Ramos (cell line): Measurements from ENCODE around the gene ENTPD2.
"Not testable (repeated sequence)": the region's sequence is repeated elsewhere in the genome, so short reads cannot be mapped to it uniquely, and the experiment has no call there.

Experiments used
- in situ Hi-C: fragments of 300-500 bp; cut with MboI; formaldehyde crosslinking; loops from one replicate; pipeline ENCODE4 v1.14.3; 2022; ENCODE audit warnings: low sequenced_read_pairs; ENCODE audit not compliant: unreplicated experiment

ENTPD2 gene

GRCh38 chr9:137009938-137010732, 43.7 kb downstream of the ENTPD2 start:
- in situ Hi-C loops = no loop called here

- in situ Hi-C loops = no loop called here
Observed at GRCh38 chr9:137009217-137009616, 44.6 kb downstream of the ENTPD2 start.

GRCh38 chr9:137008312-137008711, 45.5 kb downstream of the ENTPD2 start:
- in situ Hi-C loops = no loop called here

DNA sequence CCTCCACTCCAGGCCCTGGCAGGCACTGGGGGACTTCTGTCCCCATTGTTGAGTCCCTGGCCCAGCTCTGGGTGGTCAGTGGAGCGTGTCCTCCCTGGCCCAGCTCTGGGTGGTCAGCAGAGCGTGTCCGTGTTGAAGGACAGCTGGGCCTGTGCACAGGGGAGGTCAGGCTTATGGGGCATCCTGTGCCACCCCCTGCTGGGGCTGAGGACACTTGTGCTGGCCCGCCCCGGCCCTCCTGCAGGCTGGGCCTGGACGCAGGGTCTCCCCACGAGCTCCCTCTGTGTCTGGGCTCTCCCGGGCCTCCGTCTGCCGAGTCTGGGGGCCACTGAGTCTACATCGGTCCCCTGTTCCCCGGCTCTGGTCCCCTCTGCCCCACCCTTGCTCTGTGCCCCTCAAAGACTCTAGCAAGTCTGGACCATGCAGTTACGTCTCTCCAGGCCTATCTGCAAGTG, 46.0 kb downstream of the ENTPD2 start:
- in situ Hi-C loops = no loop called here

DNA sequence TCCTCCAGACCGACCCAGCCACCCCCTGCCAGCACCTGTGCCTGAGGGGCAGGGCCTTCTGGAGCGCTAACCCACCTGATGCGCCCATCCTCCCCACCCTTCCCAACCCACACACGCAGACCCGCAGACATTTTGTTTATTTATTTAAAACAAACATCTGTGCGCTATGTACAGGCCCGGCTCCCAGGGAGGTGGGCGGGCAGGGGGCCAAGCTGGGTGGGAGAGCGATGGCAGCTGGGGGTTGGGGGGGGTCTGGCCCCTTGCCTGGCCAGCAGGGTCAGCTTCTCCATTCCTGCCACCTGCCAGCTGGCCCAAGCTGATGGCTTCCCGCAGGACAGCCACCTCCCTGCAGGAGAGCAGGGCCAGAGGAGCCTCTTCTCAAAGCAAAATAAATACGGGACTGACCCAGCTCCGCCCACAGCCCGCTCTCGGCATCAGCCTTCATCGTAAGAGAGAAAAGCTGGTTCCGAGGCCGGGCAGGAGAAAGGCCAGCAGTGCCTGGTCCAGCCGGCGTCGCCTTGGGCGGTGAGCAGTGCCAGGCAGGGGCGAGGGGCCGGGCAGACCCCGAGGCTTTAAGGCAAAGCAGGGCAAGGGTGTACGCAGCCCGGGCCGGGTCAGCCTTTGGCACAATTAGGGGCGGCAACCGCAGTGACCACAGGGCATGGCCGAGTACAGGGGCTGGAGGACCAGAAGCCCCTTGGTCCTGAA, 46.6 kb downstream of the ENTPD2 start:
- in situ Hi-C loops = no loop called here

- in situ Hi-C loops = no loop called here
Observed at GRCh38 chr9:137006116-137007003, 47.5 kb downstream of the ENTPD2 start.

DNA sequence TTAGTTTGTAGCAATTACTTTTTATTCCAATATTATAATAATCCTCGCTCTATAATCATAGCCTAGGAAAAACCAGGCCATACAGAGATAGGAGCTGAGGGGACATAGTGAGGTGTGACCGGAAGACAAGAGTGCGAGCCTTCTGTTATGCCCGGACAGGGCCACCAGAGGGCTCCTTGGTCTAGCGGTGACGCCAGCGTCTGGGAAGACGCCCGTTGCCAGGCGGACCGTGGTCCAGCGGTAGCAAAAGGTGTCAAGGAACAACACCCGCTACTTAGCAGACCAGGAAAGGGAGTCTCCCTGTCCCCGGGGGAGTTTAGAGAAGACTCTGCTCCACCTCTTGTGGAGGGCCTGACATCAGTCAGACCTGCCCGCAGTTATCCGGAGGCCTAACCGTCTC, 49.6 kb downstream of the ENTPD2 start:
- in situ Hi-C loops = not testable (repeated sequence)

GRCh38 chr9:137002646-137003041, 51.2 kb downstream of the ENTPD2 start:
- in situ Hi-C loops = no loop called here

DNA sequence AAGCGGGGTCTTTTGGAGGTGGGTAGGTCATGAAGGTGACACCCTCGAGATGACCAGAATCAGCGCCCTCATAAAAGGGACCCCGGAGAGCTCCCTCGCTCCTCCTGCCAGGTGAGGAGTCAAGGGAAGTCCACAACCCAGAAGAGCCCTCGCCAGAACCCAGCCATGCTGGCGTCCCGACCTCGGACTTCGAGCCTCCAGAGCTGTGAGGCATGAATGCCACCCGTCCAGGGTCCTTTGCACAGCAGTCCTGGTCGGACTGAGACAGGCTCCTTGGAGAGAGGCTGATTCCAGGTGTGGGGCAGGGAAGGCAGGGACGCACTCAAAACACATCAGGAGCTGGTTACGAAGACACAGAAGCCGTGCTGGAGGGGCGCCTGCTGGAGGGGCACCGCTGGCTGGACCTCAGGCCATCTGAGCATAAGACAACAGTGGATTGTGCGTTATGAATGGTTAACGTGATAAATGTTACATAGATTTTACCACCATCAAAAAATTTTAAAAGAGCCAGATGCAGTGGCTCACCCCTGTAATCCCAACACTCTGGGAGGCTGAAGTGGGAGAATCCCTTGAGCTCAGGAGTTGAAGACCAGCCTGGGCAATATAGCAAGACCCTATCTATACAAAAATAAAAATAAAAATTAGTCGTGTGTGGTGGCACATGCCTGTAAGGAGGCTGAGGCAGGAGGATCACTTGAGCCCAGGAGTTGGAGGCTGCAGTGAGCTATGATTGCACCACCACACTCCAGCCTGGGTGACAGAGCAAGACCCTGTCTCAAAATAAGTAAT, 51.8 kb downstream of the ENTPD2 start:
- in situ Hi-C loops = no loop called here

DNA sequence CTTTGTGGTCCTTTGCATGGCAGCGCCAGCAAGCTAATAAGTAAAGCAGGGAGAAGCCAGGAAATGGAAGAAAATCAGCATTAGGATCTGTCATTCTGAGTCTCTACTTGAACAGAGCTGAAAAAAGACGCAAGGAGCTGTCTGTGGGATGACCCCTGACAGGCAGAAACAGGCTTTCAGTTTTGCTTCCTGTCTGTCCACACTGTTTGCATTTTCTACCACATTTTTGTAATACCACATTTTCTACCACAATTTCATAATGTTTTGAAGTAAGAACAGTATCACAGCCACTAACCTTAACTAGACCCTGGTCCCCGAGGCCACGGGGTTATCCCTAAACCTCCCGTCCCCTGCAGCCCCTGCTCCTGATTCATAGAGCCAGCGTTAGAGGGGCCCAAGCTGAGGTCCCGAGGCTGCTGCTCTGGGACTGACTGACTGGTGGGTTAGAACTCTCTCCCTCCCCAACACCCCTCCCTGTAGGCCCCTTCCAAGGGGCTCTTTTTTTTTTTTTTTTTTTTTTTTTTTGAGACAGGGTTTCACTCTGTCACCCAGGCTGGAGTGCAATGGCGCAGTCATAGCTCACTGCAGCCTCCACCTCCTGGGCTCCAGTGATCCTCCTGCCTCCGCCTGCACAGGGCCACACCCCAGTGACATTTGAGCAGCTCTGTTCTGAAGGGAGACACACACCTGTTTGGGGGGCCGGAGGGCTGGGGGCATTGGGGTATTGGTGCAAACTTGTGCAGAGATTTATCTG, 53.5 kb downstream of the ENTPD2 start:
- in situ Hi-C loops = no loop called here
